MCF 10A (cell line): ENCODE data around the gene ACADVL. TPM values are rescaled to one million over a fixed set of nuclear protein-coding genes. Genes with fewer than 3 reads are reported as not detected.

Source experiments
- BruUV-seq: library from RNA; stranded (reverse); fragments of 400-500 nt; replicated peaks from 2 replicates; lab custom pipeline; 2021; lab: Mats Ljungman, UMichigan
- CTCF ChIA-PET: fragments of 300-600 bp; sonication (Branson Sonifier 250); formaldehyde crosslinking; extraction: SDS; loops from one replicate; lab custom pipeline; 2021; ENCODE audit warnings: antibody characterized with exemption, inconsistent platforms; lab: Yijun Ruan, JAX
- POLR2A ChIA-PET: fragments of 300-600, 350-650 bp; sonication (Branson Sonifier 250); formaldehyde crosslinking; extraction: SDS; loops from one replicate; lab custom pipeline; 2020; ENCODE audit warnings: antibody characterized with exemption, inconsistent platforms; lab: Yijun Ruan, JAX
- DNase-seq: peaks from one replicate; pipeline ENCODE4 v3.0.0-alpha.2; 2018; ENCODE audit not compliant: unreplicated experiment
- H3K27ac Mint-ChIP-seq: one replicate; pipeline ENCODE4 v1.8.0; 2022; ENCODE audit warnings: mild to moderate bottlenecking, low read depth, mixed read lengths; ENCODE audit not compliant: unreplicated experiment
- H3K27me3 Mint-ChIP-seq: one replicate; pipeline ENCODE4 v1.8.0; 2022; ENCODE audit warnings: mixed read lengths; ENCODE audit not compliant: insufficient read depth, unreplicated experiment
- H3K36me3 Mint-ChIP-seq: one replicate; pipeline ENCODE4 v1.8.0; 2022; ENCODE audit warnings: mild to moderate bottlenecking, moderate library complexity, mixed read lengths; ENCODE audit not compliant: insufficient read depth, unreplicated experiment
- H3K4me1 Mint-ChIP-seq: one replicate; pipeline ENCODE4 v1.8.0; 2022; ENCODE audit warnings: mixed read lengths; ENCODE audit not compliant: insufficient read depth, unreplicated experiment
- H3K4me3 Mint-ChIP-seq: one replicate; pipeline ENCODE4 v1.8.0; 2022; ENCODE audit warnings: mild to moderate bottlenecking, moderate library complexity, mixed read lengths; ENCODE audit not compliant: unreplicated experiment
- H3K9me3 Mint-ChIP-seq: one replicate; pipeline ENCODE4 v1.8.0; 2022; ENCODE audit warnings: mixed read lengths; ENCODE audit not compliant: unreplicated experiment
- intact Hi-C: fragments of 100-400 bp; cut with micrococcal nuclease; formaldehyde crosslinking; loops from 2 replicates; pipeline ENCODE4 v1.14.1; 2022
- total RNA-seq: library from RNA; stranded (reverse); gene quantifications from 2 replicates; pipeline ENCODE4 v1.2.3, GENCODE V29; 2022
- TF ChIP-seq, protein P1 (sequence below): fragments of 200-600 bp; IDR thresholded peaks from one replicate; pipeline ENCODE4 v1.8.0; 2022; ENCODE audit warnings: antibody characterized with exemption, mild to moderate bottlenecking; ENCODE audit not compliant: unreplicated experiment

The ACADVL gene
- total RNA-seq, 1 experiment from 2014 or later = 413 TPM

DNA sequence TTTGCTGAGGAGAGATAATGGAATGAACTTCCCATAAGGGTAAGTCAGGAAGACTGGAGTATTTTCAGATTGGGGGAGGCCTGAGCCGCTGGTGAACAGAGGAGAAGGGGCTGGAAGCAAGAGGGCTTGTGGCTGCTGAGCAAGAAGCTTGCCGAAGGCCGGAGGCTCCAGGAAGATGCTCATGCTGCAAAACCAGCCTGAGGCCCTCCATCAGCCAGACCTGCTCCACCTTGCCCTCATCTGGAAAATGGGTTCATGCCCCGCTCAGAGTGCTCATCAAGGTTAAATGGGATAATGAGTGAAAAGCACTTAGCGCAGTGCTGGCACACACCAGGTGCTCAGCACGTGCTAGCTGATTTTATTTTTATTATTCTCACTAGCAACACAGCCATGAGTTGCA lies 35.1 kb upstream of the ACADVL start:
- BruUV-seq = no TSS peak
- Mint-ChIP-seq H3K4me1 (peaks cover 6% of the 10 kb centered on the region), H3K27me3 (no peaks in the 10 kb centered on the region), H3K27ac (no peak overlapping the region), H3K9me3 (no peaks in the 10 kb centered on the region), H3K36me3 (peaks cover 9% of the 10 kb centered on the region), H3K4me3 (no peak overlapping the region)
- no peak for DNase-seq
- intact Hi-C loops = no loop called here
- POLR2A ChIA-PET = no interaction called here
- CTCF ChIA-PET = interaction anchor here (0.7 to 3.2 kb wide), 2 partner anchors 9 to 139 kb away, joined by 3 to 10 read pairs; no protein-coding TSS in a partner anchor
- TF ChIP-seq, protein P1, sequence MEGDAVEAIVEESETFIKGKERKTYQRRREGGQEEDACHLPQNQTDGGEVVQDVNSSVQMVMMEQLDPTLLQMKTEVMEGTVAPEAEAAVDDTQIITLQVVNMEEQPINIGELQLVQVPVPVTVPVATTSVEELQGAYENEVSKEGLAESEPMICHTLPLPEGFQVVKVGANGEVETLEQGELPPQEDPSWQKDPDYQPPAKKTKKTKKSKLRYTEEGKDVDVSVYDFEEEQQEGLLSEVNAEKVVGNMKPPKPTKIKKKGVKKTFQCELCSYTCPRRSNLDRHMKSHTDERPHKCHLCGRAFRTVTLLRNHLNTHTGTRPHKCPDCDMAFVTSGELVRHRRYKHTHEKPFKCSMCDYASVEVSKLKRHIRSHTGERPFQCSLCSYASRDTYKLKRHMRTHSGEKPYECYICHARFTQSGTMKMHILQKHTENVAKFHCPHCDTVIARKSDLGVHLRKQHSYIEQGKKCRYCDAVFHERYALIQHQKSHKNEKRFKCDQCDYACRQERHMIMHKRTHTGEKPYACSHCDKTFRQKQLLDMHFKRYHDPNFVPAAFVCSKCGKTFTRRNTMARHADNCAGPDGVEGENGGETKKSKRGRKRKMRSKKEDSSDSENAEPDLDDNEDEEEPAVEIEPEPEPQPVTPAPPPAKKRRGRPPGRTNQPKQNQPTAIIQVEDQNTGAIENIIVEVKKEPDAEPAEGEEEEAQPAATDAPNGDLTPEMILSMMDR = no peak

DNA sequence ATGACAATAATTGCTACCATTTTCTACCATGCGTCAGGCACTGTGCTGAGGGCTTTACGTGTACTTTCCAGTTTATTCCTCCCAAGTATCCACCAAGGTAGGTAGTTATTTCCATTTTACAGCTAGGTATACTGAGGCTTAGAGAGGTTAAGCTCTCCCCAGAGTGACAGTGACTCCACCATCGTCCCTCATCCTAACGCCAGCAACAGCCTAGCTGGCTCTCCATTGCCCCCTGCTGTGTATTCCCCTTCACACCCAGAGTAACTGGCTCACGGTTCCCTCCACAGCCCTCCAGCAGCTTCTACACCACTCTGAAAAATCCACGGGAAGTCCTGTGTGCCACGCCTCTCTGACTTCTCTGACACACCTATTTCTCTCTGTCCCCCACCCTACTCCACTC lies 33.5 kb upstream of the ACADVL start:
- peaks cover 13% of the 10 kb centered on the region for H3K36me3 Mint-ChIP-seq
- no peaks in the 10 kb centered on the region for H3K9me3 Mint-ChIP-seq
- H3K27me3 Mint-ChIP-seq = no peaks in the 10 kb centered on the region
- TF ChIP-seq, protein P1 = no peak
- H3K4me1 Mint-ChIP-seq = peaks cover 6% of the 10 kb centered on the region
- no peak overlapping the region for H3K27ac Mint-ChIP-seq
- no peak overlapping the region for H3K4me3 Mint-ChIP-seq
- ChIA-PET POLR2A (no interaction called here), CTCF (interaction anchor here (0.6 to 3.2 kb wide), 3 partner anchors 9 to 140 kb away, joined by 4 to 10 read pairs (median 7); no protein-coding TSS in a partner anchor)
- no TSS peak for BruUV-seq
- no peak for DNase-seq
- intact Hi-C loops = no loop called here

DNA sequence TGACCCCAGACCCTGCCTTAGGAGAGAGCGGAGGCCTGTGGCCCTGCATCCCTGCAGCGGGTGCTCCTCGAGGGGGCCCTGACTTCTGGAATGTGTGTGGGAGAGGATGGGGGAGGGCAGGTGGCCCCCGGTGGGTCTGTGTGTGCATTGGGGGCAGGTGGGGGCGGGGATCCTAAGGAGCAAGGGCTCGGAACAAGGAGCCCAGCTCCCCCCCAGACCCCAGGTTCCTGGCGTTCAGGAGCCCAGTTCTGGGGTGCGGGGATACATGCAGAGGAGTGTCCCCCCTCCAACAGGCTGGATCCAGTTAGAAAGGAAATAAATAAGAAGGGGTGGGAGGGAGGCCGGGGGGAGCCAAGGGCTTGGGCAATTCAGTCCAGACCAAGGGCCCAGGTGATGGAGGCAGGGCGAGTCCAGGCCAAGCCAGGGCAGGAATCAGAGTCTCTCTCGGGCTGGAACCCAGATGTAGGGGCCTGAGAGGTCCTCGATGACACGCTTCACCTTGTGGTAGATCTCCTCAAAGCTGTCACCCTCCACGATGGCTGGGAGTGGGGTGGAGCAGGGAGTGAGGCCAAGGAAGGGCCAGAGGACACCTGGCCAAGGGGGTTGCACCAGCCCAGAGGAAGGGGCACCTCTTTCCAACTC lies 29.3 kb upstream of the ACADVL start:
- H3K36me3 Mint-ChIP-seq = peaks cover 19% of the 10 kb centered on the region
- no peaks in the 10 kb centered on the region for H3K9me3 Mint-ChIP-seq
- DNase-seq = no peak
- TF ChIP-seq, protein P1 = no peak
- no TSS peak for BruUV-seq
- CTCF ChIA-PET = interaction anchor here (0.9 kb wide), 1 partner anchor 13 kb away, joined by 3 read pairs; no protein-coding TSS in a partner anchor
- peaks cover 6% of the 10 kb centered on the region for H3K4me1 Mint-ChIP-seq
- no peaks in the 10 kb centered on the region for H3K27me3 Mint-ChIP-seq
- H3K27ac Mint-ChIP-seq = no peak overlapping the region
- H3K4me3 Mint-ChIP-seq = no peak overlapping the region
- intact Hi-C loops = no loop called here
- POLR2A ChIA-PET = no interaction called here

DNA sequence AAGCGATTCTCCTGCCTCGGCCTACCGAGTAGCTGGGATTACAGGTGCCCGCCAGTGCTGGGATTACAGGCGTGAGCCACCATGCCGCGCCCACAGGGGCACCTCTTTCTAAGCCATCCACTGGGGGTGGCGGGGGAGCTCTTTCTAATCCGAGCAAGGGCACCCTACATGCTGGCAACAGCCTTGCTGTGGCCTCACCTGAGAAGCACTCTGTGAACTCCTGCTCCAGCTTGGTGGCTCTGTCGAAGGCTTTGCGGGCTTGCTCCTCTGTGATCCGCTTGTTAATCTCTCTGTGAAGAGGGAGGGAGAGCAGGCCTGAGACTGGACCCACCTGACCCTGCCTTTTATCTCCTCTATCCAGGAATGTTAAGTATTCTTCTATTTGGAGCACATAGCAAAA lies 28.7 kb upstream of the ACADVL start:
- H3K9me3 Mint-ChIP-seq = no peaks in the 10 kb centered on the region
- H3K36me3 Mint-ChIP-seq = peaks cover 24% of the 10 kb centered on the region
- DNase-seq = no peak
- no peak overlapping the region for H3K27ac Mint-ChIP-seq
- no TSS peak for BruUV-seq
- intact Hi-C loops = no loop called here
- peaks cover 6% of the 10 kb centered on the region for H3K4me1 Mint-ChIP-seq
- no peak overlapping the region for H3K4me3 Mint-ChIP-seq
- TF ChIP-seq, protein P1 = no peak
- H3K27me3 Mint-ChIP-seq = no peaks in the 10 kb centered on the region
- ChIA-PET CTCF (interaction anchor here (0.9 kb wide), 1 partner anchor 14 kb away, joined by 3 read pairs; no protein-coding TSS in a partner anchor), POLR2A (no interaction called here)
